Neural progenitor cell (in vitro differentiated cells): ENCODE data around the gene SLC38A10. TPM values are rescaled to one million over a fixed set of nuclear protein-coding genes. Genes with fewer than 3 reads are reported as not detected.

Experiments used
- DNase-seq: peaks from one replicate; pipeline ENCODE4 v3.0.0-alpha.2; 2016; ENCODE audit warnings: low spot score
- H2AFZ ChIP-seq: fragments of 200-600 bp; sonication (generic); replicated peaks from 2 replicates; pipeline ENCODE4 v1.6.1; 2016; ENCODE audit warnings: antibody characterized with exemption
- H3F3A ChIP-seq: fragments of 200-600 bp; sonication (generic); 2 replicates; pipeline ENCODE4 v1.6.1; 2016; ENCODE audit warnings: antibody characterized with exemption, low read depth
- H3K27ac ChIP-seq: fragments of 200-600 bp; sonication (generic); 2 replicates; pipeline ENCODE4 v1.5.1; 2016; ENCODE audit warnings: mild to moderate bottlenecking
- H3K27me3 ChIP-seq: fragments of 200-600 bp; sonication (generic); 2 replicates; pipeline ENCODE4 v1.6.1; 2016; ENCODE audit warnings: mild to moderate bottlenecking, moderate library complexity
- H3K36me3 ChIP-seq: fragments of 200-600 bp; sonication (generic); 2 replicates; pipeline ENCODE4 v1.5.1; 2016
- H3K4me1 ChIP-seq: fragments of 200-600 bp; sonication (generic); 2 replicates; pipeline ENCODE4 v1.6.1; 2016; ENCODE audit warnings: mixed run types
- H3K4me2 ChIP-seq: fragments of 200-600 bp; sonication (generic); 2 replicates; pipeline ENCODE4 v1.6.1; 2016
- H3K4me3 ChIP-seq: fragments of 200-600 bp; sonication (generic); 2 replicates; pipeline ENCODE4 v1.5.1; 2016
- H3K79me2 ChIP-seq: fragments of 200-600 bp; sonication (generic); 2 replicates; pipeline ENCODE4 v1.6.1; 2016; ENCODE audit warnings: low read depth
- H3K9ac ChIP-seq: fragments of 200-600 bp; sonication (generic); 2 replicates; pipeline ENCODE4 v1.6.1; 2016
- H3K9me3 ChIP-seq: fragments of 200-600 bp; sonication (generic); 2 replicates; pipeline ENCODE4 v1.5.1; 2016; ENCODE audit warnings: low read depth
- H4K20me1 ChIP-seq: fragments of 200-600 bp; sonication (generic); 2 replicates; pipeline ENCODE4 v1.6.1; 2016; ENCODE audit warnings: low read depth
- H3K27ac Mint-ChIP-seq: 3 replicates; pipeline ENCODE4 v1.8.0; 2021; ENCODE audit warnings: mixed read lengths
- H3K27me3 Mint-ChIP-seq: 2 replicates; pipeline ENCODE4 v1.8.0; 2022; ENCODE audit warnings: low read depth, mild to moderate bottlenecking, inconsistent platforms, moderate library complexity, mixed read lengths; ENCODE audit not compliant: insufficient read depth
- H3K36me3 Mint-ChIP-seq: 3 replicates; pipeline ENCODE4 v1.8.0; 2021; ENCODE audit warnings: mixed read lengths
- H3K4me1 Mint-ChIP-seq: 3 replicates; pipeline ENCODE4 v1.8.0; 2021; ENCODE audit warnings: mixed read lengths
- H3K4me3 Mint-ChIP-seq: 3 replicates; pipeline ENCODE4 v1.8.0; 2021; ENCODE audit warnings: mild to moderate bottlenecking, moderate library complexity, mixed read lengths
- H3K9me3 Mint-ChIP-seq: 3 replicates; pipeline ENCODE4 v1.8.0; 2020; ENCODE audit warnings: mixed read lengths
- EZH2 ChIP-seq: fragments of 200-600 bp; sonication (generic); IDR thresholded peaks from 2 replicates; pipeline ENCODE4 v1.6.1; 2017; ENCODE audit warnings: antibody characterized with exemption, mild to moderate bottlenecking, moderate library complexity
- EZH2phosphoT487 ChIP-seq: fragments of 200-600 bp; sonication (generic); IDR thresholded peaks from 2 replicates; pipeline ENCODE4 v1.6.1; 2017; ENCODE audit warnings: antibody characterized with exemption
- total RNA-seq: library from RNA; depleted of rRNA; stranded (reverse); fragments of >200 nt; gene quantifications from 2 replicates; pipeline ENCODE4 v1.2.3, GENCODE V29; 2015; ENCODE audit warnings: low replicate concordance
- TF ChIP-seq, protein P1 (sequence below): fragments of 200-600 bp; sonication (generic); IDR thresholded peaks from 2 replicates; pipeline ENCODE4 v1.5.1; 2017; ENCODE audit warnings: antibody characterized with exemption, mild to moderate bottlenecking

The SLC38A10 gene
- total RNA-seq, 1 donor from 2014 or later: 8.3 TPM

DNA sequence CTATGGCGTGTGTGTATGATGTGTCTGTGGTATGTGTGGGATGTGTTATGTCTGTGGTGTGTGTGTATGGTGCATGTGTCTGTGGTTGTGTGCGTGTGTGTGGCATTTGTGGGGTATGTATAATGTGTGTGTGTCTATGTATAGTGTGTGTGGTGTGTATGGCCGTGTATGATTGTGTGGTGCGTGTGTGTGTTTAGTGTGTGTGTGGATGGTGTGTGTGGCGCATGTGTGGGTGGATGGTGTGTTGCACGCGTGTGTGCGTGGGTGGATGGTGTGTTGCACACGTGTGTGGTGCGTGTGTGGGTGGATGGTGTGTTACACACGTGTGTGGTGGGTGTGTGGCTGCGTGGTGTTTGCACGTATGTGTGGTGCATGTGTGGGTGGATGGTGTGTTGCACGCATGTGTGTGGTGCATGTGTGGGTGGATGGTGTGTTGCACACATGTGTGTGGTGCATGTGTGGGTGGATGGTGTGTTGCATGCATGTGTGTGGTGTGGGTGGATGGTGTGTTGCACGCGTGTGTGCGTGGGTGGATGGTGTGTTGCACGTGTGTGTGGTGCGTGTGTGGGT lies 5.6 kb upstream of the SLC38A10 start:
- Histone ChIP-seq H3K9me3 (no peaks in the 10 kb centered on the region), H3K4me2 (no peak overlapping the region), H3K4me3 (no peak overlapping the region), H3F3A (peaks cover 13% of the 10 kb centered on the region), H2AFZ (no peak overlapping the region), H3K9ac (no peak overlapping the region), H3K36me3 (no peaks in the 10 kb centered on the region), H3K27me3 (no peaks in the 10 kb centered on the region), H4K20me1 (no peaks in the 10 kb centered on the region), H3K79me2 (no peaks in the 10 kb centered on the region), H3K4me1 (no peaks in the 10 kb centered on the region), H3K27ac (no peak overlapping the region)
- DNase-seq: no peak
- Mint-ChIP-seq H3K27ac (peak overlapping the region; percentile 9), H3K4me3 (peak overlapping the region; percentile 6), H3K27me3 (peaks cover 10% of the 10 kb centered on the region), H3K9me3 (no peaks in the 10 kb centered on the region), H3K4me1 (peaks cover 17% of the 10 kb centered on the region), H3K36me3 (no peaks in the 10 kb centered on the region)
- TF ChIP-seq EZH2 (no peak), EZH2phosphoT487 (no peak)
- TF ChIP-seq, protein P1, sequence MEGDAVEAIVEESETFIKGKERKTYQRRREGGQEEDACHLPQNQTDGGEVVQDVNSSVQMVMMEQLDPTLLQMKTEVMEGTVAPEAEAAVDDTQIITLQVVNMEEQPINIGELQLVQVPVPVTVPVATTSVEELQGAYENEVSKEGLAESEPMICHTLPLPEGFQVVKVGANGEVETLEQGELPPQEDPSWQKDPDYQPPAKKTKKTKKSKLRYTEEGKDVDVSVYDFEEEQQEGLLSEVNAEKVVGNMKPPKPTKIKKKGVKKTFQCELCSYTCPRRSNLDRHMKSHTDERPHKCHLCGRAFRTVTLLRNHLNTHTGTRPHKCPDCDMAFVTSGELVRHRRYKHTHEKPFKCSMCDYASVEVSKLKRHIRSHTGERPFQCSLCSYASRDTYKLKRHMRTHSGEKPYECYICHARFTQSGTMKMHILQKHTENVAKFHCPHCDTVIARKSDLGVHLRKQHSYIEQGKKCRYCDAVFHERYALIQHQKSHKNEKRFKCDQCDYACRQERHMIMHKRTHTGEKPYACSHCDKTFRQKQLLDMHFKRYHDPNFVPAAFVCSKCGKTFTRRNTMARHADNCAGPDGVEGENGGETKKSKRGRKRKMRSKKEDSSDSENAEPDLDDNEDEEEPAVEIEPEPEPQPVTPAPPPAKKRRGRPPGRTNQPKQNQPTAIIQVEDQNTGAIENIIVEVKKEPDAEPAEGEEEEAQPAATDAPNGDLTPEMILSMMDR: no peak

DNA sequence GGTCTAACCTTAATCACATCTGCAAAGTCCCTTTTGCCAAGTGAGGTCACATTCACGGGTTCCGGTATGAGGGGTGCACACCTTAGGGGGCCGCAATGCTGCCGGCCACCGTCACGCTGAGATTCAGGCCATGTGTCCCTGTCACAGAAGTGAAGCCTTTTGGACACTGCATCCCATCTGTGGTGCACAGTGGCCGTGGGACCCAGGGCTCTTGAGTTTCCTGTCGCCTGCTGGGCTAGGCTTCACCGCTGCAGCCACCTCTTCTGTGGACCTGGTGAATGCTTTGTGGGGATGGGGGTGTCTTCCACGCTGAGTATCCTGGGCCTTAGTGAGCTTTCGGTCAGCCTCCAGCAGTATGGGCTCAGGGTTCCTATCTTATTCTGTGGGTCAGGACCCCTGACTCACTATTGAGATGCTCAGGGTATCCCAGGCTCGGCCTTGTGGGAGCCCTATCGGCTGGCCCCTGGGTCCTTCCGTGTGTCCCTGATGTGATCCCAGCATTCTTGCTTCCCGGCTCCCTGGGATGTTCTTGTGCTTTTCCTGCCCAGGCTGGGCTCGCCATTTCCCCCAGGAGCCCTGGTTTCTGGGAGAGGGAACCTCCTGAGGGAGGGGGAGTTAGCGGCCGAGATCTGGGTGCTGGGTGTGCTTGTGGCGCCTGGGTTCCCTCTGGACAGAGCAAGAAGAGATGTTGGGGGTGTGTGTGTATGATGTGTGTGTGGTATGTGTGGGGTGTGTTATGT lies 4.9 kb upstream of the SLC38A10 start:
- Histone ChIP-seq H4K20me1 (no peaks in the 10 kb centered on the region), H3K4me1 (no peaks in the 10 kb centered on the region), H3K9me3 (no peaks in the 10 kb centered on the region), H3K4me3 (no peak overlapping the region), H3K4me2 (no peak overlapping the region), H3K79me2 (peaks cover under 1% of the 10 kb centered on the region), H2AFZ (no peak overlapping the region), H3K9ac (no peak overlapping the region), H3F3A (peaks cover 16% of the 10 kb centered on the region), H3K27ac (no peak overlapping the region), H3K27me3 (no peaks in the 10 kb centered on the region), H3K36me3 (no peaks in the 10 kb centered on the region)
- H3K4me1 Mint-ChIP-seq: peaks cover 17% of the 10 kb centered on the region
- H3K9me3 Mint-ChIP-seq: no peaks in the 10 kb centered on the region
- H3K36me3 Mint-ChIP-seq: no peaks in the 10 kb centered on the region
- TF ChIP-seq EZH2 (no peak), EZH2phosphoT487 (no peak)
- TF ChIP-seq, protein P1: no peak
- H3K27me3 Mint-ChIP-seq: peaks cover 6% of the 10 kb centered on the region
- H3K4me3 Mint-ChIP-seq: peak overlapping the region; percentile 6
- DNase-seq: no peak
- no peak overlapping the region for H3K27ac Mint-ChIP-seq

DNA sequence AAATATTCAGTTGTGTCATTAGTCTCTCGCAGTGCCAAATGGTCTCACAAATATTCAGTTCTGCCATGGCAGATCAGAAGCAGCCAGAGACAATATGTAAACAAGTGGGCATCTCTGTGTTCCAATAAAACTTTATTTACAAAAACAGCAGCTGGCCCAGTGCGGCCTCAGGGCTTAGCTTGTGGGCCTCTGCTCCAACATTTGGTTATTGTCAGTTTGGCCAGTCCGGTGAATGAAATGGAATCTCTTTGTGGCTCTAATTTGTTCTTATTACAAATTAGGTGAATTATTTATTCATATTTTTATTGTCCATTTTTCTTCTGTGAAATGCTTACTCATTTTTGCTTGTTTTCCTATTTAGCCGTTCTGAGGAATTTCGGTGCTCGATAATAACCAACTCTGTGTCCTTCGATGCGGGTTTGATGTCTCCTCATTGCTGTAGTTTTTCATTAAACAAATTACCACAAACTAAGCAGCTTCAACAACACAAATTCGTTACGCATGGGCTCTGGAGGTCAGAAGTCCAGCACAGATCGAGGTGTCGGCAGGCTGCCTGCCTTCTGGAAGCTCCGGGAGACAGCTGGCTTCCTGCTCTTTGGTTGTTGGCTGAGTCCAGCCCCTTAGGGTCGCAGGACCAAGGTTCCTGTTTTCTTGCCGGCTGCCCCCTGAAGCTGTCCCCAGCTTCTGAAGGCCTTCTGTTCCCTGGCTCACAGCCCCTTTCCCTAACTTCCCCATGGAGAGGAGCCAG lies 4.1 kb upstream of the SLC38A10 start:
- H3K4me2 ChIP-seq: no peak overlapping the region
- no peaks in the 10 kb centered on the region for H3K36me3 ChIP-seq
- H3K4me1 ChIP-seq: no peaks in the 10 kb centered on the region
- H3F3A ChIP-seq: peaks cover 16% of the 10 kb centered on the region
- no peak overlapping the region for H3K4me3 ChIP-seq
- H3K9me3 ChIP-seq: no peaks in the 10 kb centered on the region
- no peaks in the 10 kb centered on the region for H3K9me3 Mint-ChIP-seq
- no peak overlapping the region for H3K27ac Mint-ChIP-seq
- H3K27me3 Mint-ChIP-seq: peaks cover 6% of the 10 kb centered on the region
- H2AFZ ChIP-seq: no peak overlapping the region
- no peak overlapping the region for H3K4me3 Mint-ChIP-seq
- DNase-seq: no peak
- no peaks in the 10 kb centered on the region for H3K27me3 ChIP-seq
- H3K9ac ChIP-seq: no peak overlapping the region
- TF ChIP-seq EZH2 (no peak), EZH2phosphoT487 (no peak)
- TF ChIP-seq, protein P1: no peak
- H3K36me3 Mint-ChIP-seq: no peaks in the 10 kb centered on the region
- H3K79me2 ChIP-seq: peaks cover 9% of the 10 kb centered on the region
- peaks cover 20% of the 10 kb centered on the region for H3K4me1 Mint-ChIP-seq
- no peak overlapping the region for H3K27ac ChIP-seq
- H4K20me1 ChIP-seq: peaks cover 2% of the 10 kb centered on the region
